D721Med (cell line): Measurements from ENCODE around the gene NKAIN2.

ENCODE experiments used
- DNase-seq: peaks from one replicate; pipeline ENCODE4 v3.0.0; 2011; ENCODE audit warnings: low spot score; ENCODE audit not compliant: insufficient read length
- FAIRE-seq: peaks from 2 replicates; lab custom pipeline; 2011; peaks lifted over from hg19 to GRCh38; lab: Jason Lieb, UNC
- TF ChIP-seq, protein P1 (sequence below): IDR thresholded peaks from 2 replicates; pipeline ENCODE4 v1.5.1; 2012; ENCODE audit warnings: mild to moderate bottlenecking, control low read depth; ENCODE audit not compliant: insufficient read depth; ENCODE audit errors: missing control alignments

NKAIN2 gene

DNA sequence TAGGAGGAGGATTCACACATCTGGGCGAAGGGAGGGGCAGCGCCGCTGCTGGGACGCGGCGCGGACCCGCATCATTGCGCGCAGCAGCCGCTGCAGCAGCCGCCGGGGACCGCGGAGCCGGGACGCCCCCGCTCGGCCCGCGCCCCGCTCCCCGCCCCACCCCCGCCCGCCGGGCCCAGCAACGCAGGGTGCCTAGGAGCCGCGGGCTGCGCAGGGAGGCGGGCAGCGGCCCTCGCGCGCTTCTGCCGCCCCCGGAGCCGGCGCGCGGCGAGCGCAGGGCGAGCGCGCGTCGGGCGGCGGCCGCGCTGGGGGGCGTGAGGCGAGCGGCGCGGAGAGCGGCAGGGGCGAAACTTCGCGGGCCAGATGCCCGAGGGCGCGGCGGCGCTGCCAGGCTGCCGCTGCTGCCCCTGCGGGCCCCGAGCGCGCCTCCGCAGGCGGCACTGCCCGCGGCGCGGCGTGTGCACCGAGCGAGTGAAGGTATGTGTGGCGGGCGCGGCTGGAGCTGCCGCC is at the start of gene NKAIN2:
TSS of gene NKAIN2 (plus strand) at position 362 of the 510 bp plus-strand sequence.
- FAIRE-seq (no peak), DNase-seq (no peak)
- TF ChIP-seq, protein P1, sequence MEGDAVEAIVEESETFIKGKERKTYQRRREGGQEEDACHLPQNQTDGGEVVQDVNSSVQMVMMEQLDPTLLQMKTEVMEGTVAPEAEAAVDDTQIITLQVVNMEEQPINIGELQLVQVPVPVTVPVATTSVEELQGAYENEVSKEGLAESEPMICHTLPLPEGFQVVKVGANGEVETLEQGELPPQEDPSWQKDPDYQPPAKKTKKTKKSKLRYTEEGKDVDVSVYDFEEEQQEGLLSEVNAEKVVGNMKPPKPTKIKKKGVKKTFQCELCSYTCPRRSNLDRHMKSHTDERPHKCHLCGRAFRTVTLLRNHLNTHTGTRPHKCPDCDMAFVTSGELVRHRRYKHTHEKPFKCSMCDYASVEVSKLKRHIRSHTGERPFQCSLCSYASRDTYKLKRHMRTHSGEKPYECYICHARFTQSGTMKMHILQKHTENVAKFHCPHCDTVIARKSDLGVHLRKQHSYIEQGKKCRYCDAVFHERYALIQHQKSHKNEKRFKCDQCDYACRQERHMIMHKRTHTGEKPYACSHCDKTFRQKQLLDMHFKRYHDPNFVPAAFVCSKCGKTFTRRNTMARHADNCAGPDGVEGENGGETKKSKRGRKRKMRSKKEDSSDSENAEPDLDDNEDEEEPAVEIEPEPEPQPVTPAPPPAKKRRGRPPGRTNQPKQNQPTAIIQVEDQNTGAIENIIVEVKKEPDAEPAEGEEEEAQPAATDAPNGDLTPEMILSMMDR, result no peak

DNA sequence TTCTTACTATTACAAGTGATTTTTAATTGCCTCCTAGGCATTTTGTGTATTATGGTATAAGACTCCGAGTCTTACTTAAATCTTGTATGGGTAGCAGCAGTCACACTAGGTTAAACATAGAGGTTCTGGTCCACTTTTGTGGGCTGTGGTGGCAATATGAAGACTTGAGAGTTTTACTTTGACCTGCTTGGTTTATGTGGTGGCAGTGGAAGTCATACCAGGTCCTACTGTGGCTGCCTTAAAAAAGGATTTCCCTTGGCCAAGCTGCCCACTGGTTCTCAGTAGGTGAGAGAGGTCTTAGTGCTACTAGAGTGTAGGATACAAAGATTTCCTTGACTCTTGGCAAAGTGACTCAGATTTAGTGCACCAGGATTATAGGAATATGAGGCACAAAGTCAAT is 44.2 kb upstream of the NKAIN2 start:
- TF ChIP-seq, protein P1, result no peak
- no peak for FAIRE-seq
- DNase-seq, result no peak

DNA sequence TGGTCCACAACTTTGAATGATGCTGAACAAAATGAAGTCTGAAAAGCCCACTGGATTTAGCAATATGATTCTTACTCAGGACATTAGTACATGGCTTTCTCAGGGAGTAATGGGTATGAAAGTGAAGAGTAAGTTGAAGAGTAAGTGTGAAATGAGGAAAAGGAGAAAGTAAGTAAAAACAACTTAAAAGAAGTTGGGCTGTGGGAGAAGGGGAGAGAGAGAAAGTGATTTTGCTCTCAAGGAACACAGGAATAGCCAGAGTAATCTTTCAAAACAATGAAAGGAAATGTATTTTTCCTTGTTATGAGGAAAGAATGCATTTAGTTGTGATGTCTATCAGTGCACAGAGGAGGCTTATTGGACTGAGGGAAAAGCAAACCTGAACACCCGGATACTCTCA is 39.8 kb upstream of the NKAIN2 start:
- TF ChIP-seq, protein P1, result no peak
- FAIRE-seq, result no peak

DNA sequence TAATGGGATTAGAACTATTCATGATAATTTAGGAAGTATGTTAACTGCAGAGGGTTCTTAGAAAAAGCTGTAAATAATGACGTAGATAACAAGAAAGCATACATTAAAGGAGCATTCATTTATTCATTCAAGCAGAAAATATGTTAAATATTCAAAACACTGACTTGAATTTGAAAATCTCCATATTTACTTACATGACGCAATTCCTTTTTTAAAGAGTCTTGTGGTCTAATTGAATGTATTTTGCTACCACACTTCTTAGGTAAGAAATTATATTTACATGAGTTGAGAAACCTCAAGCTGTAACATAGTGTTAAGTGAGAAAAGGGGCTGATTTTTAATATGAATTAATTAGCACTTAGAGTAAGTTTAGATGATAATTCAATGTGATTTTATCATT is 38.9 kb upstream of the NKAIN2 start:
- FAIRE-seq, result no peak
- TF ChIP-seq, protein P1, result no peak

More for the DNA sequence above, 39.8 kb upstream of the NKAIN2 start:
- DNase-seq, result no peak

DNA sequence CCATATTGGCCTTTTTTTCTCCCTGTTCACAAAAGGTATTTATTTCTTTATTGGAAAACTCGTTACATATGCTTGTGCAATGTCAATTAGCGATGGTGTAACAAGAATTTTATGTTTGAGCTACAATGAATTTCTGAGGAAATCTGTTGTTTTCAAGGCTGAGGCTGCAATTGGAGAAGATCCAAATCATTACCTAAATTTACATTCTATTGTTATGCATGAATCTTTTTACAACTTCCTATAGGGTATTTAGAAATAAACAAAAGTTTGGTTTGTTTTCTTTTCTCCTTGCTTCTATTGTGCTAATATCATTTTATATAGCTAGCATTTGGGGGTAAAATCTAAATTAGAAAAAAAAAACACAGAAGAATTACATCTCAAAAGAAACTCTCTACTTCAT is 34.7 kb upstream of the NKAIN2 start:
- no peak for FAIRE-seq
- DNase-seq, result no peak
- TF ChIP-seq, protein P1, result no peak

More for the DNA sequence above, 38.9 kb upstream of the NKAIN2 start:
- DNase-seq, result no peak

DNA sequence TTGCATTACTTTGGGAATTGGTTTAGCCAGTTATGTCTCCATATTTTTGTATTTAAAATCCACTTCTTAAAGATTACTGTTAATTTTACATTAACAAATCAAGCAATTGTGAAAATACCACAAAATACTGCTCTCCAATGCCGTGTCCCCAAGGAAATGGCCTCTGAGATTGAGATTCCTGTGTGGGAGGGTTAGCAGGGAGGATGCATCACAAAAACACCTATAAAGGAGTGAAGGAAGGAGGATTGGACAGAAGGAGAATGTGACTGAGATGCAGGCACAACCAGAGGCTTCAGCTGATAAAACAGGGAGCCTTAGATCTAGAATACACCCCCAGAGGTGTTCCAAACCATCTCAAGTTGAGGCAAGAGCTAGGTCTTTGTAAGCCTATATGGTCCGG is 34.2 kb upstream of the NKAIN2 start:
- TF ChIP-seq, protein P1, result no peak
- DNase-seq, result no peak
- FAIRE-seq, result no peak

DNA sequence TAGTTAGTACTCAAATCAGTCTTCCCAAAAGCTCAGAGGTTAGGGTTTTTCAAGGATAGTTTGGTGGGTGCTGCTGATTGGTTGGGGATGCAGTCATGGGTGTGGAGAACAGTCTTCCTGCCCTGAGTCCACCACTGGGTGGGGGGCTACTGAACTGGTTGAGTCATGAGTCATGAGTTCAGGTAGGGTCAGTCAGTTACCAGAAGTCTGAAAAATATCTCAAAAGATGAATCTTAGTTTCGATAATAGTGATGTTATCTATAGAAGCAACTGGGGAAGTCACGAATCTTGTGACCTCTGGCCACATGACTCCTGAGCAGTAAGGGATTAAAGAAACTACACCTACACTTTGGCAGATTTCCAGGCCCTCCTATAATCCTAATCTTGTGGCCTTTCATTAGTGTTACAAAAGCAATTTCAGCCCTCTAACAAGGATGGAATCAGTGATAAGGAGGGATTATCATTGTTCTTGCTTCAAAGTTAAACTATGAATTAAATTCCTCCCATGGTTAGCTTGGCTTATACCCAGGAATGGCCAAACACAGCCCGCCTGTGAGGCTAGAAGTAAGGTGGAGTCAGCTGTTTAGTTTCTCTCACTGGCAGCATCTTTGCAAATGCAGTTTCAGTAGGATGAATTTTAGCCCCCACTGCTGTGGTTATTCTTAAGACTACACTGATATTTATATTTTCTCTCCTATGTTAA is 33.3 kb upstream of the NKAIN2 start:
- DNase-seq (no peak), FAIRE-seq (no peak)
- TF ChIP-seq, protein P1, result no peak
